GM18873 (cell line): ENCODE results near the gene ACTMAP.
"Not testable (repeated sequence)": the region's sequence is repeated elsewhere in the genome, so short reads cannot be mapped to it uniquely, and the experiment has no call there.

Experiments used
- ATAC-seq: cut with Tn5 transposase; IDR thresholded peaks from one replicate; pipeline ENCODE4 v1.9.1; 2021; ENCODE audit warnings: mild to moderate bottlenecking, moderate library complexity, moderate number of reproducible peaks; ENCODE audit not compliant: unreplicated experiment, low FRiP score

ACTMAP gene

DNA sequence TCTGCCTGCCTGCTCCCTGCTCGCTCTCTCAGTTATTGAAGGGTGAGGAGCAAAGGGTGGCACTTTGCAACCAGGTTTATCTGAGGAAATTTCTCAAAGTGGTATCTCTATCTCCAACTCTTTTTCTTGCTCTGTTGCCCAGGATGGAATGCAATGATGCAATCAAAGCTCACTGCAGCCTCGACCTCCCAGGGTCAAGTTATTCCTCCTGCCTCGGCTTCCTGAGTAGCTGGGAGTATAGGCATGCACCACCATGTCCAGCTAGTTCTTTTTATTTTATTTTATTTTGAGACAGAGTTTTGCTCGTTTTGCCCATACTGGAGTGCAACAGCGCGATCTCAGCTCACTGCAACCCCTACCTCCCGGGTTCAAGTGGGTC lies 4.9 kb downstream of the ACTMAP start:
- ATAC-seq, result no peak

DNA sequence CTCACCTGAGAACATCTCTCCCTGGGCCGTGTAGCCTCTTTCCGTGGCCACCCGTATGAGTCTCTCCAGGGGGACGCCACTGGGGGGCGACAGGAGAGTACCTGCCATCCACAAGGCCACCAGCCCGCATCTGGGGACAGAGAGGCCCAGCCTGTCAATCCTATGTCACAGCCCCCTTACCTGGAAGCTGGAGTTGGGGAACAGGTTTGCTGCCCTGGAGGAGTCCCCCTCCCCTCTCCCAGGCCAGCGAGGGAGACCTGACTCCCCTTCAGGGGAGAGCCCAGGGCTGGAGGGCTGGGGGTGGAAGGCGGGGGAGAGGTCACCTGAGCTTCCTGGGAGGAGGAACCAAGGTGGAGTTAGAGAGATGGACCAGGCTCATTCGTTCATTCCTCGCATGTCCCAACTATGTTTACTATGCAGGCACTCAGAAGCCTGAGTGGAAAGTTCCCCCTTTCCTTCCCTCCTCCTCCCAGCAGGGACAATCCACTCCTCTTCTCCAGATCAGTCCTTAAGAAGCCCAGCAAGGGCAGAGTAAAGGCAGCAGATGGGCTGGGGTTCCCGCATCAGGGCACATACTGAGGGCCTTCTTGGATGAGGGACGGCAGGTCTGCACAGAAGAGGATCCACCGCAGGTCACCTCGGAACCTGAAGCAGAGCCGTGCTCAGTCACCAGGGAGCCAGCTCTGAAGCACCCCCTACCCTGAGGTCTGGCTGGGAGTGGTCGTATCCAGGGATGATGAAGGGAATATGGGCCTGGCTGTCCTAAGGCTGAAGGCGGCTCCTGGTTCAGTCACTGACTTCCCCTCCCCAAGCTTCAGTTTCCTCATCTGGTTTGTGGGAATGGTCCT lies 5.5 kb downstream of the ACTMAP start:
- no peak for ATAC-seq

DNA sequence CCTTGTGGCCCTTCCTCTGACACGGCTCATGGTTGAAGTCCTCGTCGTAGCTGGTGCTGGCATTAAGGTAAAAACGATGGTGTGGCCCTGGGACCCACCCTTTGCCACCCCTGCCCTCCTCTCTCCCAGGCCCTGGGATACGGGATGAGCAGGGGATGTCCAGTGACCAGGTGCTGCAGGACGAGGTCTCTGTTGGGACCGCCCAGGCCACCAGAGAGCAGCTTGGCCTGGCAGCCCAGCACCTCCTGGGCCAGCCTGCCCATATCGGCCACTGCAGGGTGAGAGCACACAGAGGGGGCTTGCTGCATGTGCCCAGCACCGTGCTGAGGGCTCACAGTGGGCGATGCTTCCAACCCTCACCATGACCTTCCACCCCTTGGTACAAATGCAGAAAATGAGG lies 6.4 kb downstream of the ACTMAP start:
- no peak for ATAC-seq

DNA sequence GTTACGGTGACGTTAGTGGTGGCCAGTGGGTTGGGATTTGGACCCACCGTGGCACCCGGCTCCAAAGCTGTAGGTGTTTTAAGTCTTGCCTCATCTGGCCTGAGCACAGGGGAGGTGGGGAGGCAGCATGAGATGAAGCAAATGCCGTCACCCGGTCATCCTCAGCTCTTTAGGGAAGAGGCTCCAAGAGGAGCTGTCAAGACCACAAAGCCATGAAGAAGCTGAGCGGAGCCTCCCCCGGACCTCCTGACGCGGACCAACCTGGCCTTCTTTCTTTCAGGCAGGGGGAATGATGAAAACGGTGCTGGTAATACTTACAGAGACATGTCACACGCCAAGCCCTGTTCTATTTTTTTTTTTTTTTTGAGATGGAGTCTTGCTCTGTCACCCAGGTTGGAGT lies 7.4 kb downstream of the ACTMAP start:
- no peak for ATAC-seq

DNA sequence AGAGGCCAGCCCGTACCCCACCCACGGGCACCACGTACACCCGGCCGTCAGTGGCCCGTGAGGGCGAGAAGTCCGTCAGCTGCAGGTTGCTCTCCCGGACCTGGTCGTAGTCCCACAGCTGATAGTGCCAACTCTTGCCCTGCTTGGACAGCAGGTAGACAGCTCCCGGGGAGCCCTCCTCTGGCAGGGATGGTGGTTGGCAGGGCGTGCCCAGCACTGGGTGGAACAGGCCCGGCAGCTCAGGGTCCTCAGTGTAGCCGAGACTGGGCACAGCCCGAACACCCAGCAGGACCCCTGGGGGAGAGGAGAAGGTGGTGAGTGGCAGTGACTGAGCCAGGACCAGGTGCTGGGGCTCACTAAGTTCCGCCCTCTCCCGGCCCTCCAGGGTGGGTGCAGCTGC lies 7.8 kb downstream of the ACTMAP start:
- ATAC-seq, result no peak

DNA sequence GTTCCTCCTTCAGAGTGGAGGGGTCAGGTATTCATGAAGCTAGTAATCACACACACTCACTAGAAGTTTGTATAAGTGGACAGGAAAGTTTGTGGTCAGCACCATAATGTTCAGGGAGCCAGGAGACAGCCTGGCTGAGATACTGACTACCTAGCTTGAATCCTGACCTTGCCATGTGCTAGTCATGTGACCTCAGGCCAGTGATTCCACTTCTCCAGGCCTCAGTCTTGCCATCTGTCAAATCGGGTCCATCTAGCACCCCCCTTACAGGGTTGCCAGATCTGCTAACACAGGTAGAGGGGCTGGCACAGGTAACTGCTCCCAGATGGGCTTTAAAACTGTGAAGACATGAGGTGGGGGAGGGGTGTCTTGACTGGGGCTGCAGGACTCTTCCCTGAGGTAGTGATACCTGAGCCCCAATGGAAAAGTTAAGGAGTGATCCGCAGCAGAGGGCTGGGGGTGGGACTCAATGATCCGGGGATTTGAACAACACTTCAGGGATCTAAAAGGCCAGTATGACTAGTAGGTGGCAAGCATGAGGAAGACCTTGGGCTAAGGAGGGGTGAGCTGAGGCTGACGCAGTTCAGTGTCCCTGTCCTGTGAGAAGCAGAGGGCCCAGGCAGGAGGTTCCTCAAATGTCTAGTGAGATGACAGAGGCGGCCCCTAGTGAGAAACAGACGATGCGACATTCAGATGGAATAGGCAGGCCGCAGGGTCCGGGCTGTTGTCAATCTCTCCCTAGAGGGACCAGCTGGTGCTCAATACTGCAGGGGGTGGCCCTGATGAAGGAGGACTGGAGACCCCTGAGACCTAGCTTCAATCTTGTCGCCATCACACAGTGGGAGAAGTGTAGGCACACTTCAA lies 8.5 kb downstream of the ACTMAP start:
- ATAC-seq, result no peak

DNA sequence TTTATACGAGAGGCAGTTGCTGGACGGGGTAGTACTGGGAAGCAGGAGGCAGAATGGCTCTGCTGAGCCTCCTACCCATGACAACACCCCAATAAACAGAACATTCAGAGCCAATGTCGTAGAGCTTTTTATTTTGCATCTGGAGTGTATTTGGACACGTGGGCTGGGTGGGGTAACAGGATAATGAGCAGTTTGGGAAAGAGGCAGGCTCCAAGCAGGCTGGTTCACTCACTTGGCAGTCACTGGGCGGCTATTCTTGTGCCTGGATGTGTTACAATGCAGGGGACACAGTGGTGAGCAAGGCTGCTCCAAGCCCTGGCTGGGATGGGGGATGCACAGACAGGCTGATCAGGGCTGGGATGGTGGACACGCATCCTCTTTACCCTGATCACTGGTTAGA lies 9.5 kb downstream of the ACTMAP start:
- no peak for ATAC-seq

DNA sequence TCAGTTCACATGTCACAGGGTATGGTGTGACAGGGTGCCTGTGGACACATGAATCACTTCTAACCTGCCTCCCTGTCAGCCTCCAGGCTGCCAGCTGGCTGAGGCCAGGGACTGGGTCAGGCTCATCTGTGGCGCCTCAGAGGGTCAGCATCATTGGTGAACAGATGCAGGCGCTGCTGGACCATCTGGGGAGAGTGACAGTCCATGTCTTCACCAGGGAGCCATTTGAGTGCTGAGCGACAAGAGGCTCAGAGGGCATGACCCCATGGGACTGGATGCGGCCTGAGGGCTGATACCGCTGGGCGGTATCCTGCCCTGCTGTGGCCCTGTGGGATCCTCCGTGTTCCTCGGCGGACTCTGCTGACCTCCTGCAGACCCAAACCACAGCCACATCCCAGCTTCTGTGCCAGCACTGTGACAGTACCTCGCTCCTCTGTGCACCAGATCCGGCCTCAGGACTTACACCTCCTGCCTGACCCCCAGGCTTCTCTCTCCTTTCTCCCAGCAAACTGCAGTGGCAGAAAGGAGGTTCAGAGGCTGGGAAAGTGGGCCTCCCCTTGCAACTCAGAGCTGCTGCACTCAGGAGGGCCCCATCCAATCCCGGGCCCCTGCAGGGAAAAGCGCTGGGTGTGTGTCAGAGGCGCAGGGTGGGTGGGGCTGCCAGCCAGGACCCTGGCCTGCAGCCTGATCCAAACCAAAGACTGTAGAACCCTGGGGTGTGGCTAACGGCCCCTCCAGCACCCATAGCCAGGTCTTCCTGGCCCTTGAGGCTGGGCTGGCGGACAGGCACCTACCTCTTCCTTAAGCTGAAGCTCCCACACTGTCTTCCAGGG lies 10.2 kb downstream of the ACTMAP start:
- no peak for ATAC-seq

DNA sequence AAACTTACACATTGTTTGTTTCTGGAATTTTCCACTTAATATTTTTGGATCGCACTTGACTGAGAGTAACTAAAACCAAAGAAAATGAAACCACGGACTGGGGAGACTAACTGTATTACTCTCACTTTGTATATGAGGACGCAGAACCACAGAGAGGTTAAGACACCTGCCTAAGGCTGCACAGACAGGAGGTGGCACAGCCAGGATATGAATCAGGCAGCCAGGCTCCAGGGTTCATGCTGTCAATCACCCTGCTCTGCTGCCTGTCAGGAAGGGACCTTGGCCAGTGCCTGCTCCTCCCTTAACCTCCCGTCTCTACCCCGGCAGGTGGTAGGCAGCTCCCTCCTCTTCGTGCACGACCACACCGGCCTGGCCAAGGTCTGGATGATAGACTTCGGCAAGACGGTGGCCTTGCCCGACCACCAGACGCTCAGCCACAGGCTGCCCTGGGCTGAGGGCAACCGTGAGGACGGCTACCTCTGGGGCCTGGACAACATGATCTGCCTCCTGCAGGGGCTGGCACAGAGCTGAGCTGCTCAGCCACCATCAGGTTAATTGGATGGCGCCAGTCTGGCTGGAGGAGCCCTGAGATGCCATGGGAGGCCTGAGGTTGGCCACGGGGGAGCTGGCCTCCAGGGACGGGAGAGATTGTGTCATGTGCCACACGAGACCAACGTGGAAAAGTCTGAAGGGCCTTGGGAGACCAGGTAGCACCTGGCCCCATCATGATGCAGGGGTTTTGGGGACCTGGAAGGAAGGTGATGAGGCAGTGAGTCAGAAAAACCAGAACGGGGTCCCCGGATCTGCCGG lies 11.0 kb downstream of the ACTMAP start:
- no peak for ATAC-seq

DNA sequence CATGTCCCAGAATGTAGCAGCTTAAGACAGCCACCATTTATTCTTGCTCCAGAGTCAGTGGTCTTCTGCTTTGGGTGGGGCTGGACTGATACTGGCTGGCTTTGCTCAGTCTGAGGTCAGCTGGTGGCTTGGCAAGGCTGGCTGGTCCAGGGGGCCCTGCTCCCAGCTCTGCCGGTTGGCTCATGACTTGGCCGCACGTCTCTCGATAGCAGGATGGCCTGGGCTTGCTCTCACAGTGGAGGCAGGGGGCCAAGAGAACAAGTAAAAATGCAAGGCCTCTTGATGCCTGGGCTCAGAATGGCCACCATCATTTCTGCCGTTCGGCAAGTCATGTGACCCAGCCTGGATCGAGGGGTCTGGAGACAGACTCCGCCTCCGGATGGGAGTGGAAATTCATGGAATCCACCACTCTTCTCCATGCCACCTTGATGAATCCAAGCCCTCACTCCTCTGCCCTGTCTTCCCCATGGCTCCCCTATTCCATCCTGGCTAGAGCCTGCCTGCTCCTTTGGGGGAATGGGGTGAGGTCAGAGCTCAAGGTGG lies 13.1 kb downstream of the ACTMAP start:
- no peak for ATAC-seq

DNA sequence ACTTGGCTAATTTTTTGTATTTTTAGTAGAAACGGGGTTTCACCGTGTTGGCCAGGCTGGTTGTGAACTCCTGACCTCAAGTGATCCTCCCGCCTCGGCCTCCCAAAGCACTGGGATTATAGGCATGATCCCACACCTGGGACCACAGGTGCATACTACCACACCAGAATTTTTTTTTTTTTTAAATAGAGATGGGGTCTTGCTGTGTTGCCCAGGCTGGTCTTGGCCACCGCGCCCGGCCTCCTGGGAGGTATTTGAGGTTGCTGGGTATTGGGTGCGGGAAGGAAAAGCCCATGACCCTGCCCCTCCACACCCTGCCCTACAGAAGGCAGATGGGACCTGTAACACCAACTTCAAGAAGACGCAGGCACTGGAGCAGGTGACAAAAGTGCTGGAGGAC lies 13.6 kb downstream of the ACTMAP start:
- ATAC-seq, result no peak

DNA sequence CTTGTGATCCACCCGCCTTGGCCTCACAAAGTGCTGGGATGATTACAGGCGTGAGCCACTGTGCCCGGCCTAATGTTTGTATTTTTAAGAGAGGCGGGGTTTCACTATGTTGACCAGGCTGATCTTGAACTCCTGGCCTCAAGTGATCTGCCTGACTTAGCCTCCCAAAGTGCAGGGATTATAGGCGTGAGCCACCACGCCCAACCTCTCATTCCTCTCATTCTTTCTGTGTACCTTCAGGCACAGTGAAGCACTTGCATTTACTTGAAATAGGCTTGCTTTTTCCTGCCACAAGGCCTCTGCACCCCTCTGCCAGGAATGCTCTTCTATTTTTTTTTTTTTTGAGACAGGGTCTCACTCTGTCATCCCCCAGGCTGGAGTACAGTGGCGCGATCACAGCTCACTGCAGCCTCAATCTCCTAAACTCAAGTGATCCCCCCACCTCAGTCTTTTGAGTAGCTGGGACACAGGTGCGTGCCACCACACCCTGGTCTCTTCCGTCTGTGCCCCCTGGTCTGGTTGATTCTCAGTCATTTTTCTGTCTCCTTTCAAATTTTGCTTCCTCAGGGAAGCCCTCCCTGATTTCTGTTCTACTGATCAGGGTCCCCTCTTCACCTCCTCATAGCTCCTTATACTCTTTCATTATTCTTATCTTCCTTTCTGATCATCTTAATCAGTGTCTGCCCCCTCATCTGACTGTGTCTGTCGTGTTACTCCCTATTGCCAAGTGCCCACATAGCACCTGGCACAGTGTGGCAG lies 15.1 kb downstream of the ACTMAP start:
- ATAC-seq, result no peak

DNA sequence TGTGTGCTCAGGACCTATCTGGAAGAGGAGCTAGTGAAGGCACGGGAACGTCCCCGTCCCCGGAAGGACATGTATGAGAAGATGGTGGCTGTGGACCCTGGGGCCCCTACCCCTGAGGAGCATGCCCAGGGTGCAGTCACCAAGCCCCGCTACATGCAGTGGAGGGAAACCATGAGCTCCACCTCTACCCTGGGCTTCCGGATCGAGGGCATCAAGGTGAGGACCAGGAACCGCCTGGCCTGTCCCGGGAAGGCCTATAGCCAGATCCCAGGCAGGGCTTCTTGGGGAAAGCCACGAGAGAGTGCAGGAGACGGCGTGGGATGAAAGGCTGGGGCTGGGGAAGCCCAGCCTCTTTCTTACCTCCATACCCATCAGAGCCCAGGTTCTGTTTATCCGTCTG lies 17.1 kb downstream of the ACTMAP start:
- no peak for ATAC-seq

DNA sequence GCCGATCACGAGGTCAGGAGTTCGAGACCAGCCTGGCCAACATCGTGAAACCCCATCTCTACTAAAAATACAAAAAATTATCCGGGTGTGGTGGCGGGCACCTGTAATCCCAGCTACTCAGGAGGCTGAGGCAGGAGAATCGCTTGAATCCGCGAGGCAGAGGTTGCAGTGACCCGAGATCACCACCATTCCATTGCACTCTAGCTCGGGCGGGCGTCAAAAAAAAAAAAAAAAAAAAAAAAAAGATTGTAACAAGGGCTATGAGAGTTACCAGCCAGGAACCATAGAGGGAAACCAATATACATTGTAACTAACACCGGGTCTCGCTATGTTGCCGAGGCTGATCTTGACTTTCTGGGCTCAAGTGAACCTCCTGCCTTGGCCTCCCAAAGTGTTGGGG lies 18.0 kb downstream of the ACTMAP start:
- ATAC-seq, result not testable (repeated sequence)

DNA sequence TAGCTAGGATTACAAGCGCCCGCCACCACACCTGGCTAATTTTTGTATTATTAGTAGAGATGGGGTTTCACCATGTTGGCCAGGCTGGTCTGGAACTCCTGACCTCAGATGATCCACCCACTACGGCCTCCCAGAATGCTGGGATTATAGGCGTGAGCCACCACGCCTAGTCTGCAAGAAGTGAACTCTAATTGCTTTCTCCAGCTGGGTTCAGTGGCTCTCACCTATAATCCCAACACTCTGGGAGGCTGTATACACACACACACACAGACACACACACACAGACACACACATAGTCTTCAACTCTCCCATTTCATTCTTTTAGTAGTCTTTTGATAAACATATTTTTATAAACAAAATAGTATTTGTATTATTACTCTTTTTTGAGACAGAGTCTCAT lies 20.2 kb downstream of the ACTMAP start:
- ATAC-seq, result not testable (repeated sequence)

DNA sequence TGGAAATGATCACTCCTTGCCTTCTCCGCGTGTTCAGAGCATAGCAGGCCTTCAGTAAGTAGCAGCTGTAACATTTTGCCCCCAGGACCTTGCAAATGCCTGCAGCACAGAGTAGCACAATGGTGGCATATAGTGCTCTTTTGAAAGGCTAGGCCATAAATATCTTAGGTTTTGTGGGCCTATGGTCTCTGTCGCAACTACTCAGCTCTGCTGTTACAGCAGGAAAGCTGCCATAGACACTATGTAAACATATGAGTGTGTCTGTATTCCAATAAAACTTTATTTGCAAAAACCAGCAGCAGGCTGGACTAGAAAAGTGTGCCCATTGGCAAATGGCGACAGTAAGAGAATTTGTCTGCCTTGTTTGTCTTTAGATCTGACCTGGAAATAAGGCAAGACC lies 24.0 kb downstream of the ACTMAP start:
- no peak for ATAC-seq

DNA sequence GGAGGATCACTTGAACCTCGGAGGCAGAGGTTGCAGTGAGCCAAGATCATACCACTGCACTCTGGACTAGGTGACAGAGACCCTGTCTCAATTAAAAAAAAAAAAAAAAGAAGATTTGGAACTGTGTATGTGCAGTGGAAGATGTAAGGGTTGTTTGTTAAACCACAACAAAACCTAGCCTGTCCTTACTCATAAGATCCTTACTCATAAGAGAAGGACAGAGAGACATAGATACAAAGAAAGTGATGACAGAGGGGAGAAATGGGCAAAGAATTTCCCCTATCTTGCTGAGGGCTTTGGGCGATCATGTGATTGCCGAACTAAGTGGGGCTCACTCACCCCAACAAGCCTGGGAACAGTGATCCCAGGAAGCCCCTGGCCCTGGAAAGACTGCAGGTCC lies 25.4 kb downstream of the ACTMAP start:
- no peak for ATAC-seq

DNA sequence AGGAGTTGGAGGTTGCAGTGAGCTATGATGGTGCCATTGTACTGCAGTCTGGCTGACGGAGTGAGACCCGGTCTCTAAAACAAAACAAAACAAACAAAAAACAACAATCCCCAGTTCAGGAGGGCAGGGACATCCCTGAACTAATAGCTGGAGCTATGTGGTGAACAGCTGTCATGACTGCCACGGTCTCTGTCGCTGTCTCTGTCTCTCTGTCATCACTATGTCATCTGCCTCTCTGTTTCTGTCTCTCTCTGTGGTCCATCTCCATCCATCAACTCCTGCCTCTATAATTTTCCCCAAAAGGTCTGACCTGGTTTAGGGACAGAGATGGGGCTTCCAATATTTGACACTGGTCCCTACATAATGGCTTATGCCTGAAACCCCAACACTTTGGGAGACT lies 26.0 kb downstream of the ACTMAP start:
- no peak for ATAC-seq

DNA sequence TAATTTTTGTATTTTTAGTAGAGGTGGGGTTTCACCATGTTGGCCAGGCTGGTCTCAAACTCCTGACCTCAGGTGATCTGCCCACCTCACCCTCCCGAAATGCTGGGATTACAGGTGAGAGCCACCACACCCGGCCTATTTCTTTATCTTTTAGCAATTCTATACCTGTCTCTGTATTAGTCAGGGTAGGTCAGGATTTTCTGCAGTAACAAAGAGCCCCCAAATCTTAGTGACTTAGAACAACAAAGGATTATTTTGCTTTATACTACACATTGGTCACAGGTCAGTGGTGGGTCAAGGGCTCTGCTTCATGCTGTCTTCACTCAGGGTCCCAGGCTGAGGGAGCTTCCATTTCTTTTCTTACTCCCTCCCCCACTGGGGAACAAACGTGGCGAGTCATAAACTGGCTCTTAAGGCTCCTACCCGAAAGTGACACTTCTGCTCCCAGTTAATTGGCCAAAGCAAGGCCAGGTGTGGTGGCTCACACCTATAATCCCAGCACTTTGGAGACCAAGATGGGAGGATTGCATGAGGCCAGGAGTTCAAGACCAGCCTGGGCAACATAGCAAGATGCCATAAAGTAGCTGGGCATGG lies 26.5 kb downstream of the ACTMAP start:
- ATAC-seq, result no peak
